ENCODE results near the gene DGKZ.

DNA sequence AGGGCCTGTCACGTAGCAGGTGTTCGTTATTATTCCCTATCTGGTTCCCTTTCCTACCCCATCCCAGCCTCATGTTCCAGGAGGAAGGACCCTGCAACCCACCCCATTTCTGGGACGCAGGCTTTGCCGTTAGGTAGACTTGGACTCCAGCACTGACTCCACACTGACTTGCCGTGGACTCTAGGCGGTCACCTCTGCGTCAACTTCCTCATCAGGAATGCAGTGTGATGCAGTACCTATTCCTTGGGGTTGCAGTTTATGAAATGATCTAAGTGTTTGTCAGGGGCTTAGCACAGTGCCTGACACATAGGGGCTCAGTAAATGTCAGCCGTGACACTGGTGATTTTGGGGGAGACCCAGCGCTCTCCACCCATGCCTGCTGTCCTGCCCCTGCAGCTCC, 16.8 kb downstream of the DGKZ start:
- TF ChIP-seq, protein P1, sequence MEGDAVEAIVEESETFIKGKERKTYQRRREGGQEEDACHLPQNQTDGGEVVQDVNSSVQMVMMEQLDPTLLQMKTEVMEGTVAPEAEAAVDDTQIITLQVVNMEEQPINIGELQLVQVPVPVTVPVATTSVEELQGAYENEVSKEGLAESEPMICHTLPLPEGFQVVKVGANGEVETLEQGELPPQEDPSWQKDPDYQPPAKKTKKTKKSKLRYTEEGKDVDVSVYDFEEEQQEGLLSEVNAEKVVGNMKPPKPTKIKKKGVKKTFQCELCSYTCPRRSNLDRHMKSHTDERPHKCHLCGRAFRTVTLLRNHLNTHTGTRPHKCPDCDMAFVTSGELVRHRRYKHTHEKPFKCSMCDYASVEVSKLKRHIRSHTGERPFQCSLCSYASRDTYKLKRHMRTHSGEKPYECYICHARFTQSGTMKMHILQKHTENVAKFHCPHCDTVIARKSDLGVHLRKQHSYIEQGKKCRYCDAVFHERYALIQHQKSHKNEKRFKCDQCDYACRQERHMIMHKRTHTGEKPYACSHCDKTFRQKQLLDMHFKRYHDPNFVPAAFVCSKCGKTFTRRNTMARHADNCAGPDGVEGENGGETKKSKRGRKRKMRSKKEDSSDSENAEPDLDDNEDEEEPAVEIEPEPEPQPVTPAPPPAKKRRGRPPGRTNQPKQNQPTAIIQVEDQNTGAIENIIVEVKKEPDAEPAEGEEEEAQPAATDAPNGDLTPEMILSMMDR (IDR thresholded peaks at IDR 0.05), result no peak
- no peak for TF ChIP-seq ZFX (IDR thresholded peaks at IDR 0.05; ENCODE audit: borderline replicate concordance)

Data from 22Rv1 (cell line).